ENCODE measurements around the gene ID2.
A peak's percentile ranks its signal among the peaks of the same experiment; 100 is the strongest.

The ID2 gene

DNA sequence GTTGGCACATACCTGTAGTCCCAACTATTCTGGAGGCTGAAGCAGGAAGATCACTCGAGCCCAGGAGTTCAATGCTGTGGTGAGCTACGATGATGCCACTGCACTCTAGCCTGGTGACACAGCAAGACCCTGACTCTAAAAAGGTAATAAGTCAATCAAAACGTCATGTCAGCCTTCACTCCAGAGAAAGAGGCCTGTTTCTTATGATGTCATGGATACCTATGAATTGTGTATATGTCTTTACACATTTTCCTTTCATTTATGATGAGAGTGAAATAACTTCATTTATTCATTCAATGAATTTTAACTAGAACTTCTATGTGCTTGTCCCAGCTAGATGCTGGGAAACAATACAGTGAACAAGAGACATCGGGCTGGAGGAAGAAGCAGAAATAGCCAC lies 25.0 kb upstream of the ID2 start:
- H3K36me3 ChIP-seq = no peaks in the 10 kb centered on the region
- H3K4me1 ChIP-seq = peaks cover 14% of the 10 kb centered on the region
- H3K9me3 ChIP-seq = no peaks in the 10 kb centered on the region
- no peaks in the 10 kb centered on the region for H3K27me3 ChIP-seq
- TF ChIP-seq, protein P1, sequence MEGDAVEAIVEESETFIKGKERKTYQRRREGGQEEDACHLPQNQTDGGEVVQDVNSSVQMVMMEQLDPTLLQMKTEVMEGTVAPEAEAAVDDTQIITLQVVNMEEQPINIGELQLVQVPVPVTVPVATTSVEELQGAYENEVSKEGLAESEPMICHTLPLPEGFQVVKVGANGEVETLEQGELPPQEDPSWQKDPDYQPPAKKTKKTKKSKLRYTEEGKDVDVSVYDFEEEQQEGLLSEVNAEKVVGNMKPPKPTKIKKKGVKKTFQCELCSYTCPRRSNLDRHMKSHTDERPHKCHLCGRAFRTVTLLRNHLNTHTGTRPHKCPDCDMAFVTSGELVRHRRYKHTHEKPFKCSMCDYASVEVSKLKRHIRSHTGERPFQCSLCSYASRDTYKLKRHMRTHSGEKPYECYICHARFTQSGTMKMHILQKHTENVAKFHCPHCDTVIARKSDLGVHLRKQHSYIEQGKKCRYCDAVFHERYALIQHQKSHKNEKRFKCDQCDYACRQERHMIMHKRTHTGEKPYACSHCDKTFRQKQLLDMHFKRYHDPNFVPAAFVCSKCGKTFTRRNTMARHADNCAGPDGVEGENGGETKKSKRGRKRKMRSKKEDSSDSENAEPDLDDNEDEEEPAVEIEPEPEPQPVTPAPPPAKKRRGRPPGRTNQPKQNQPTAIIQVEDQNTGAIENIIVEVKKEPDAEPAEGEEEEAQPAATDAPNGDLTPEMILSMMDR (IDR thresholded peaks at IDR 0.05; ENCODE audit: low read depth, low read length) = no peak
- no peak overlapping the region for H3K4me3 ChIP-seq (ENCODE audit: low read depth, low read length)
- no peak for DNase-seq

DNA sequence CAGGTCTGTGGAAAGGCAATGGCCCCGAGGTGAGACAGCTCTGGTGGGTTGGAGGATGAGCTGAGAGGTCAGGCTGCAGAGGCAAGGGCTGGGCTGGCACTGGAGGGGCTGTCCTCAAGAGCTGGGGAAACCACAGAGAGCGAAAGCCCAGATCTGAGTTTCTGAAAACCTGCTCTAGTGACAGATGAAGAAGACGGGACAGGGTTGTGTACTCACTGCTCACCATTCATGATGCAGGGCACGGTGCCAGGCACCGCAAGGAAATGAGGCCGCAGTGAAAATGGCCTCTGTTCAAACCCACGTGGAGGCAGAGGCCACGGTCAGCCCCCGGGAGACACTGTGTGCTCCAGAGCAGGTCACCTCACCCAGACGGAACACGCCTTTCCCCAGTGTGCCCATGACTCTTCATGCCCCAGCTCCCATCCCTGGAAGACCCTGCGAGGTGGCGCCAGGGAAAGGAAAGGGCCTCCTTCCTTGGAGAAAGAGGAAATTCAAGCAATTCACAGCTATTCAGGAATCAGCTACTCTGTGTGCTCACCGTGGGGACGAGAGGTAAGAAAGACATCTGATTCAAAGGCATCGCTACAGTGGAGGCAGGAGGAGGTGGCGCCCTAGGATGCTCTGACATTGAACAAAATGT lies 24.3 kb upstream of the ID2 start:
- H3K36me3 ChIP-seq = no peaks in the 10 kb centered on the region
- TF ChIP-seq, protein P1 (IDR thresholded peaks at IDR 0.05; ENCODE audit: low read depth, low read length) = no peak
- no peaks in the 10 kb centered on the region for H3K9me3 ChIP-seq
- no peak for DNase-seq
- peaks cover 21% of the 10 kb centered on the region for H3K4me1 ChIP-seq
- no peaks in the 10 kb centered on the region for H3K27me3 ChIP-seq
- H3K4me3 ChIP-seq (ENCODE audit: low read depth, low read length) = no peak overlapping the region

DNA sequence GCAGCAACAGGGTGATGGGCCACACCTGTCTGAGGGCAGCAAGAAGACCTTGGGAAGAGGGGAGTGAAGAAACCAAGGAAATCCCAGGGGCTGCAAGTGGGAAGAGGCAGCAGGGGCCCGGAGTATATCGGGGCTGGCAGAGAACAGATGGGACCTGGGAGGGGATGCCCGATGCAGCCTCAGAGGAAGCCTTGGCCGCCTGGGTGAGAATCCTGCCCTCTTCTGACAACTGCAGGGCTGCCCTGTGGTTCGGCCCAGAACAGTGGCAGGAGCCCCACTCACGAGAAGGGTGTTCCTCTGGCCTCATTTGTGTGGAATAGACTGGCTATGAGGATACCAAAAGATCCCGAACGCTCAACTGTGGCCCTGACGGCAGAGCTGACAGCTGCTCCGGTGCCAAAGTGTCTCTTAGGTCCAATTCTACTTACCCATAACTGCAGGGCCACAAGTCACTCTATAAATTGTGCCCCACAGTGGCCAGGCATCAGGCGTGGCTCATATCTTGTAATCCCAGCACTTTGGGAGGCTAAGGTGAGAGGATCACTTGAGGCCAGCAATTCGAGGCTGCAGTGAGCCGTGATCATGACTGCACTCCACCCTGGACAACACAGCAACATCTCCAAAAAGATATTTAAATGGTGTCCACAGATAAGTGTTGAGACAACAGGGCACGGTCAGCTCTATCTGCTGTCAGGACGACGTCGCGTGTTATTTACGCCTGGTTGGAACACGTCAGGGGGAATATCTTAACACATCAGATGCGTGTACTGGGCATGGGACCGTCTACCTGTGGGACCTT lies 23.6 kb upstream of the ID2 start:
- TF ChIP-seq, protein P1 (IDR thresholded peaks at IDR 0.05; ENCODE audit: low read depth, low read length) = no peak
- Histone ChIP-seq H3K4me3 (ENCODE audit: low read depth, low read length) (no peak overlapping the region), H3K36me3 (no peaks in the 10 kb centered on the region), H3K9me3 (no peaks in the 10 kb centered on the region), H3K4me1 (peaks cover 22% of the 10 kb centered on the region), H3K27me3 (no peaks in the 10 kb centered on the region)
- no peak for DNase-seq

DNA sequence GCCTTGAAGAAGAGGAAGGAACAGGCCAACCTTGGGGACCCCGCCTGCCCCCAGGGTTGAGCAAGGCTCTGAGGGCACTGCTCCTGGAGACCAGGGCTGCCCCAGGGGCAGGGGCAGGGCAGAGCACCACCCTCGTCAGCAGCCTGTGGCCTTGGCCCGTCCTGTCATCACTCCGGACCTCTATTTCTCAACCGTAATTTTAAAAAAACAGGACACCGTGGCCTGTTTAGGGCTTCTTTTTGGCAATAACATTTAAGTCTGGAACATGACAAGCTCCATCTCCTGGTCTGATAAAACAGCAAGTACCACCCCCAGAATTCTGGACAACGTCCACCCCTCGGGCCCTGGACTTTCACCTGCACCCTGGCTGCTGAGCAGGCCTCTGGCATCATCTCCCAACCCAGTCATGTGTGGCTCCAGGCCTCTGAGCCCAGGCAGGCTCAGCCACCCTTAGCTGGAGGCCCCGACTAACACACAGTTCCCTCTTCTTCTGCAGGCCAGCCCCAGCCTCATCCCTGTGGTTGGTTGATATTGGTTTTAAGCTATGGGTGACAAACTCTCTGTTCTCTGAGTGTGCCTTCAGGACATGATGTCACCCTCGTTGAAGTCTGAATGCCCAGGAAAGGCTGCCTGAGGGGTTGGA lies 22.6 kb upstream of the ID2 start:
- DNase-seq = no peak
- Histone ChIP-seq H3K9me3 (no peaks in the 10 kb centered on the region), H3K4me1 (peaks cover 17% of the 10 kb centered on the region), H3K27me3 (no peaks in the 10 kb centered on the region), H3K36me3 (no peaks in the 10 kb centered on the region), H3K4me3 (ENCODE audit: low read depth, low read length) (no peak overlapping the region)
- TF ChIP-seq, protein P1 (IDR thresholded peaks at IDR 0.05; ENCODE audit: low read depth, low read length) = no peak

DNA sequence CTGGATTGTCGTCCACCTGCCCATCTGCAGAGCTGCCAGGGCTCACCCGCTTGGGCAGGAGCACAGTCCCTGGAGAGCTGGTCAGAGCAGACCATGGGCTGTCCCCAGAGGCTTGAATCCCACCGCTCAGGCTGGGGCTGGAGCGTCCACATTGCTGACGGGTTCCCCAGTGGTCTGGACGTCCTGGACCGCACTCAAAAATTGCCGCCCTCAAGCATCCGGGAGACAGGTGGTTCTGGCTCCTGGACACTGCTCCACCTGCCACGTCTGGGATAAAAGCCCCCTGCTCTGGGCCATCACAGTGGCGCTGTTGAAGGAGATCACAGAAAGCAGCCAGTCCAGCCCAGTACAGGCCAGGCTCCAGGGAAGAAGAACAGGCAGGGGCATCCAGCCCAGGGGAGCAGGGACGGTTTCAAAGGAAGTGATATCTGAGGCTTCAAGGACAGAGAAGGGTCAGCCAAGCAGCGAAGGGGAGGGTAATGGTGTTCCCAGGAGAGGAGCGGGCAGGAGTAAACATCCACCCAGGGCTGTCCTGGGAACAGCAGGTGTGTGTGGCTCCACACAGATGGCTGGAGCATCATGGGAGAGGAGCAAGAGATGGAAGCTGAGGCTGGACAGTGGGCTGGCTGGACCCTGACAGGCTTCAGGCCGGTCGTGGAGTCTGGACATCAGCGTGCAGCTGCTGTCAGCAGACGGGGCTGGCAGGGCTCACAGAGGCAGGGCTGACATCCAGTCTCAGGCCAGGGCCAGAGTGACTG lies 21.9 kb upstream of the ID2 start:
- TF ChIP-seq, protein P1 (IDR thresholded peaks at IDR 0.05; ENCODE audit: low read depth, low read length) = no peak
- Histone ChIP-seq H3K4me3 (ENCODE audit: low read depth, low read length) (no peak overlapping the region), H3K9me3 (no peaks in the 10 kb centered on the region), H3K4me1 (peaks cover 17% of the 10 kb centered on the region), H3K27me3 (no peaks in the 10 kb centered on the region), H3K36me3 (no peaks in the 10 kb centered on the region)
- DNase-seq = peak; percentile 33
